Dedifferentiated amniotic fluid mesenchymal stem cell (primary cell): ENCODE results near the gene SLC17A1.
"Not testable (repeated sequence)": the region's sequence is repeated elsewhere in the genome, so short reads cannot be mapped to it uniquely, and the experiment has no call there.

Source experiments
- DNase-seq: peaks from one replicate; pipeline ENCODE4 v3.0.0-alpha.2; 2016; ENCODE audit errors: extremely low spot score

SLC17A1 gene

GRCh38 chr6:25757936-25758642 lies 73.8 kb downstream of the SLC17A1 start:
- no peak for DNase-seq

- no peak for DNase-seq
Measured at GRCh38 chr6:25756382-25757363, 75.2 kb downstream of the SLC17A1 start.

DNA sequence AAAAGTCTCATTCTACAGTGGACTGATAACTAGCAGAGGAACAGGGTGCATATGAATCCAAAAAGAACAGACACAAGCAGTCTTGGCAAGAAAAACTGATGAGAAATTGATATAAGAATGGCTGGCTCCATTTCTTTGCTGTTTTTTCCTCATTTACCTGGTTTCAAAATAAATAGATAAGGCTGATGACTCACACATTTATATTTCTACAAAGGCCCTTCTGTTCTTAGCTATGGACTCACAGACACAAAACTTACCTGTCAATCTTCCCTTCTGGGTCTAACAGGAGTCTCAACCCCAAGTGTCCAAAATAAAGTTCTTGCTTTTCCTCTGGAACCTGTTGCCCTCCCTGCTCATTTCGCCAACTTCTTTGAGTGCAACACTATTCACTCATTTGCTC lies 76.4 kb downstream of the SLC17A1 start:
- DNase-seq, result no peak

GRCh38 chr6:25754535-25754934 lies 77.3 kb downstream of the SLC17A1 start, which contains the start of gene SLC17A4:
Gene SLC17A4, plus strand, starts transcription at chr6:25754742. Its CDS starts 7,221 bp downstream, at chr6:25761963.
- DNase-seq, result no peak

- no peak for DNase-seq
Measured at GRCh38 chr6:25753079-25753478, 78.8 kb downstream of the SLC17A1 start.

GRCh38 chr6:25750906-25751305 lies 80.9 kb downstream of the SLC17A1 start:
- DNase-seq, result no peak

DNA sequence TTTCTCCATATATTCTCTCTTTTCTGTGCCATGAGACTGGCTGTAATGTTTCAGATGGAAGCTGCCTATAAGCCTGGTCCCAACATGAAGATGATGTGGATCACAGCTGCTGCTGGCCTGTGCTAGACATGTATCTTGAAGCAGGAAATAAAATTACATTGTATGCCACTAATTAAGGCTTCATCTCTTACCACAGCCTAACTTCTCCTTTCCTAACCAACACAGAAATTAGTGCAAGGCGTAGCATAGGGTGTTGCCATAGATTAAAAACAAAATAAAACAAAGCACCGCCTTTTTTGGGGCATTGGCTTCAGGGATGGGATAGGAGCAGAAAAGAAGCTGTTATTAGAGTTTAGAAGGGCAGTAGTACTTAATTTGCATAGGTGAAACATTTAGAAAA lies 82.0 kb downstream of the SLC17A1 start:
- DNase-seq, result no peak

GRCh38 chr6:25748601-25749517 lies 83.0 kb downstream of the SLC17A1 start:
- DNase-seq, result not testable (repeated sequence)

DNA sequence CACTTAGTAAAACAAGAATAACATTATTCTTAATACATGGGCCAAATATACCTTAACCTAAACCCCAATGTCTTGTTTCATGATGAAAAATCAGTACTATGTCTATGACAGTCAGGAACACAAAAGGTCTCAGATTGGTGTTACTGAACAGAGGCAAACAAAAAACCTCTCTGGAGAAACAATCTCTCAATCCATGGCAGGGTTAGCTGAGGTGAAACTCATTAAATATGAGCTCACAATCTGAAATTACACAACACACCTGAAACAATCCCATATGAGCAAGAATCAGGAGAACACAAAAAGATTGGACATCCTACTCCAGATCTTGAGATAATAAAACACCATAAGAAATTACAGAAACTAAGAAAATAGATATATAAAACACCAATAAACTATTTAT lies 83.8 kb downstream of the SLC17A1 start:
- DNase-seq, result no peak

DNA sequence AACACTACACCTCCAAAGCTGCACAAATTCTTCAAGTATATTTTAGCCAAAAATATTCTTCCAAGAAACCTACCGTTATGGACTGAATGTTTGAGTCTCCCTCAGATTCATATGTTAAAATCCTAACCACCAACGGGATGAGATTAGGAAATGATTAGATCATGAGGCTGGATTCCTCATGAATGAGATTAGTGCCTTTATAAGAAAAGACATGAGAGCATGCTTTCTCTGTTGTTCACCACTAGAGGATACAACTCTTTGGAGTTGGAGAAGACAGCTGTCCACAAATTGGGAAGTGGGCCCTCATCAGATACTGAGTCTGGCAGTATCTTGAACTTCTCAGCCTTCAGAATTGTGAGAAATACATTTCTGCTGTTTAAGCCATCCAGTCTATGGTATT lies 84.4 kb downstream of the SLC17A1 start:
- DNase-seq, result no peak

DNA sequence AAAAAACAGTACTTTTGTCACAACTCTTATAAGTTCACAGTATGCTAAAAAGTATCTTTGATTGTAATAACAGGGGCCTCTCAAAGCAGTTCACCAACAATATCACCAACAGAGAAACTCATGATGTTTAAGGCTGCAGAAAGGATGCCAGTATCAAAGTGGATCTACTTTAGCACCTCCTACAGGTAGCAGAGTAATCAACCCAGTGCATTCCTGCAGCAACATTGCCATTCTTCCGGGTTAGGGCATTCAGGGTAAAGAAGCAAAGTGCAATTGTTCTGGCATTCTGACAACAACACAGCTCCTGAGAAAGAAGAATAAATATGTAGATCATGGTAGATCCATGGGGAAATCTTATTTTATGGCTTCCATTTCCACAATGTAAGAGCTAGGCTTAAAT lies 84.9 kb downstream of the SLC17A1 start:
- no peak for DNase-seq

DNA sequence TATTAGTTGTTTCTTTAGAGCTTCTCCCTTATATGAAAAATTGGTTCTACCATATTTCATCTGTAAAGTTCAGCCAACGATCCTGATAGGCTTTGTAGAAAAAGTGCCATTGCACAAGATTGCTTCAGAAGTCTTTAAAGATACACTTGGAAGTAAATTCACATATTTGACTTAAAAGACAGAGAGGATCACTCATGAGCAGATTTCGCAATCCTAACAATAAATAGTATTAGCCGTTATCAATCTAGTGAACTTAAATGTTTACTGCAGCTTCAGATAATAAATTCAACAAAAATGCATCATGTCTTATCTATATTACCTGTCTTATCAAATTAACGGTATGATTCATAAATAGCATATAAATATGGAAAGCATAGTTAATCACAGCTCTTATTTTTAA lies 86.0 kb downstream of the SLC17A1 start:
- DNase-seq, result no peak

GRCh38 chr6:25743868-25744267 lies 88.0 kb downstream of the SLC17A1 start:
- DNase-seq, result no peak

GRCh38 chr6:25735261-25735660 lies 96.6 kb downstream of the SLC17A1 start:
- DNase-seq, result no peak
